Measurements from ENCODE around the gene FAM229B.

FAM229B gene

DNA sequence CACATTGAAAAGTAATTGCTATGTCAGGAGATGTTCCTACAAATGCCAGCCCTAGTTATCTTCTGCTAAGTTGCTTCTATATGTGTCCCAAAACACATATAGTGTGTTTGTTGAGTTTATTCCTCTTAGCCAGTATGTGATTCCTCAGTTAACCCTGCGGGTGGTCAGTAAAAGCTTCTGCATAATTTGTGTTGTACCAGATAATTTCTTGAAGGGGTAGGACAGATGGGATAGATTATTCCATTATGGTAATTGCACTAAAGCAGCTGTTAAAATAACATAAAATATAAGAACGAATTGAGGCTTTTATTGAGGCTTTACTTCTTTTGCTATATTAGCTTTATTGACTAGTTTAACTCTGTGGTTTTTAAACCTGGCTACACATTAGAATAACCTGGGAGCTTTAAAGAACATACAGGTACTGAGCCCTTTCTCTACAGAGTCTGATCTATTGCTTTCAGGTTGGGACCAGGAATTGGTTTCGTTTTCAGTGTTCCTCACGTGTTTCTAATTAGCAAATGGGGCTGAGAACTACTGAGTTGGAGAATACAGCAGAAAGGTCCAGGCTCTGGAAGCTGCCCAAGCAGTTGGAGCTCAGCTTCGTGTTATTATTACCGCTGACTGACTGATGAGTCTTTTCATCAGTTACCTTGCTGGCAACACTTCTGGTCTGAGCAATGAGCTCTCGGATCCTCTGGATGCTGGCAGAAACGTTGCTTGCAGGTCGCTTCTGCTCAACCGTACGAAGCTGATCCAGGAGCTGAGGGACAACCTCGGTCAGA is 56.9 kb downstream of the FAM229B start:
- no peak for DNase-seq (ENCODE audit: low spot score)

DNA sequence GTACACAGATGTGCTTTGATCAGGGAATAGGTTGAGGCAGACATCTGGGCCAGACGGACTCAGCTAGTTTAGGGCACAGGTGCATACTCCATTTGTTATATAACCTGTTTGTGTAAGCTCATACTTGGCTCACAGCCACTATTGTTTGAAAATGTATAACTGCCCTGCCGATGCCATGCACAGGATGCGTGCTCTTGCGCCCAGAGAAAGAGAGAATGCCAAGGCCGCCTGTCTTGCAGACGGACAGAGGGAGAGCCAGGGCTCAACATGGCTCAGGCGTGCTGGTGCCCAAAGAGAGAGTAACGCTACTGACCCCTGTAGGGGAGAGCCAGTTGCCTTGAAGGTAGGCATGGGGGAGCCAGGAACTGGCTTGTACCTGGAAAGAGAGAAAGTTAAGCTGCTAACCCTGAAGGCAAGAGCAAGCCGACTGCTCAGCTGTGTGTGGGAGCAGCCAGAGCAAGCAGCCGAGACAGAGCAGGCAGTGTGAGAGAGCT is 57.7 kb downstream of the FAM229B start:
- no peak for DNase-seq (ENCODE audit: low spot score)

DNA sequence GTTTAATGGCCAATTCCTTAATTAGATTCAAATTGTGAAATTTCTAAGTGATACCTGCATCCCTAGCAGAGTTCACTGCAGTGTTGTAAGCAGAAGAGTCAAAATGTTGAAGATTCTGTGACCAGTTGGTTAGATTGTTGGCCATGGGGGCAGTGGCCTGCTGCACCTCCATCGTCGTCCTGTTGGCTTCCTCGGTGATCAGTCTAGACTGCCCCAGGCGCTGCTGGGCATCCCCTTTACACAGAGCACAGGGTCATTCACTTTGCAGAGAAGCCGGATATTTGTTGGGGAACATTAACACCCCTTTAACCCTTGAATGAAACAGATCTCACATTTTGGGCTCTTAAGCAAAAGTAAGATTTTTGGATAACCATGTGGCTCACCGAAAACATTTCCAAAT is 60.7 kb downstream of the FAM229B start:
- DNase-seq (ENCODE audit: low spot score), result no peak

DNA sequence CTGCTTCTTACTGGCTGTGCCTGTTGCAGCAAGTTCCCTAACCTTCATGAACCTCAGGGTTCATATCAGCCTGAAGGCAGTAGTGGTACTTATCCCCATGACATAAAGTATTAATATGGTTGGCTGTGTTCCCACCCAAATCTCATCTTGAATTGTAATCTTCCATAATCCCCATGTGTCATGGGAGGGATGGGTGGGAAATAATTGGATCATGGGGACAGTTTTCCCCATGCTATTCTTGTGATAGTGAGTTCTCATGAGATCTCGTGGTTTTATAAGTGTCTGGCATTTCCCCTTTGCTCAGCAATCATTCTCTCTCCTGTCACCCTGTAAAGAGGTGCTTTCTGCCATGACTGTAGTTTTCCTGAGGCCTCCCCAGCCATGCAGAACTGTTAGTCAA is 61.8 kb downstream of the FAM229B start:
- no peak for DNase-seq (ENCODE audit: low spot score)

DNA sequence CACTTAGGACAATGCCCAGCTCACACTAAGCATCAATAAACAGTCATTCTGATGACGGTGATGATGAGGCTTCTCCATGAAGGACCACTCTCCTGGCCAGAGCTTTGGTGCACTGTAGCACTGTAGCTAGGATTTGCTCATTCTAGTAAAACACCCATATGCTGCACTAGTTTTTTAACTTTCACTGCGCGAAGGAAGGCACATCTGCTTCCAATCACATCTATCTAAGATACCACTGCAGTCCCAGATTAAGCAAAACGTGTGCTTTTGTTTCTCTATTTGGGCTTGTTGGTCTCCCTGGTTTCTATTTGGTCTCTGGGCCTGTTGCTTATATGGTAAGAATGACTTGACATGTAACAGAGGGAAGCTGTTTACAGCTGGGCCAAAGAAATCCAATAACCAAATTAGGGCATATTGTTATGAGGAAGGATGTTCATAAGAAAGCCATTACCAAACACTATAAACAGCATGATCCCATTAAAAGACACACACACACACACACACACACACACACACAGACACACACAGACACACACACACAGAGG is 62.4 kb downstream of the FAM229B start:
- DNase-seq (ENCODE audit: low spot score), result no peak

DNA sequence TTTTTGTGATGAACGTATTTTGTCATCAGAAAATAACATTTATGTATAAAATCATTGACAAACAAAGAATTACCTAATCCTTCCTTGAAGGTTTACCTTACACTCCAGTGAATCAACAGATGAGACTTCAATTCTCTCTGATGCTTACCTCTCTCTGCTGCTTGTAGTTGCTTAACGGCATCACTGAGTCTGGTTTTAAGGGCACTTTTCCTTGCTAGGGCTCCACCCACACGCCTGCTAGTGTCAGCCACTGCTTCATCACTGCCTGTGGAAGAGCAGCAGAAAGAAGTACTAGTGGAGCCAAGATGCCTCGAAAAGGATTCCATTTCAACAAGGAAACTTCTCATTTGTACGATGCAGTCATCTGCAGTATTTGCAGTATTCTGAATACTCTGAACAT is 63.0 kb downstream of the FAM229B start:
- no peak for DNase-seq (ENCODE audit: low spot score)
